GM19455 (cell line): ENCODE measurements around the gene RSAD1.

ENCODE experiments used
- ATAC-seq: cut with Tn5 transposase; IDR thresholded peaks from one replicate; pipeline ENCODE4 v1.9.1; 2021; ENCODE audit not compliant: unreplicated experiment

The RSAD1 gene

GRCh38 chr17:50517011-50517410, 38.4 kb downstream of the RSAD1 start:
- ATAC-seq: no peak

GRCh38 chr17:50517504-50518383, 39.1 kb downstream of the RSAD1 start:
- no peak for ATAC-seq

GRCh38 chr17:50518384-50519023, 39.8 kb downstream of the RSAD1 start:
- ATAC-seq: no peak

- ATAC-seq: no peak
These were observed 40.6 kb downstream of the RSAD1 start for GRCh38 chr17:50519141-50519834.

DNA sequence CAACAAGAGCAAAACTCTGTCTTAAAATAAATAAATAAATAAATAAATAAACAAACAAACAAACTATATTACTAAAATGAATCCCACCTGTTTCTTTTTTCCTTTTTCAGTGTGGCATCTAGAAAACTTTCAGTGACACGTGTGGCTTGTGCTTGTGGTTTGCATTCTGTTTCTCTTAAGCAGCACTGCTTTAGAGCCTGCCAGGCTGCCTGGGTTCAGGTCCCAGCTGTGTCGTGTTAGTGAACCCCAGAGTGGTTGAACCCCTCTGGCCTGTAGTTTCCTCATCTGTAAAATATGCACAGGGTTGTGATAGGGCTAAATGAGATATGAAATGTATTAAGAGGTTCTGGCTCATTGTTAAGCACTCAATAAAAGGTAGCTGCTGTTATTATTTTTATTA, 41.8 kb downstream of the RSAD1 start:
- no peak for ATAC-seq

GRCh38 chr17:50521514-50521913, 42.9 kb downstream of the RSAD1 start:
- ATAC-seq: no peak

DNA sequence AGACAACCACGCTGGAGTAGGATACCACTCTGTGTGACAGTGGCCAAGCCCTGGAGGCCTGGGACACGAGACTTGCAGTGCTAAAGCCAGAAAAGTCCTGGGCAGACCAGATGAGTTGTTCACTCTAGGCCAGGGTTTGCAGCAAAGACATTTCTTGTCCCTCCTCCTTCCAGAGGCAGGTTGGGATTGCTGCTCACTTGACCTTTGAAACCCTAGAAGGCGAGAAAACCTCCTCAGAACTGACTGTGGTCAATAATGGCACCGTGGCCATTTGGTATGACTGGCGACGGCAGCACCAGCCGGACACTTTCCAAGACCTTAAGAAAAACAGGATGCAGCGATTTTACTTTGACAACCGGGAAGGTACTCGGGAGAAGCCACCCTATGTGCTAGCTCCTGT, 44.1 kb downstream of the RSAD1 start:
- ATAC-seq: no peak

DNA sequence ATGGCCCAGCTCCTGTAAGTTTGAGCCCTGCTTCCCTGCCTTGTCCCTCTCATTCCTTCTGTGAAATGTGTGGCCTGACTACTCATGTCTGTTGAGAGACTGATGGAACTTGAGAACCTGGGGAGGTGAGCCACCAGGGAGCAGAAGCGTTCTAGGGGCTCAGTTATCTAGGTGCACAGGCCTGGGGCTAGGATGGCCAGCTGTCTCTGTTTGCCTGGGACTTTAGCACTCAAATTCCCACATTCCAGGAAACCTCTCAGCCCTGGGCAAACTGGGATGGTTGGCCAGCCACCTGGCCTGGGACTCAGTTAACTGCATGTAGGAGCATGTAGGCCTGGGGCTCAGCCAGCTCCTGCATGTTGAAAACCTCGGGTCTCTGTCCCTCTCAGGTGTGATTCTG, 44.5 kb downstream of the RSAD1 start:
- ATAC-seq: no peak

DNA sequence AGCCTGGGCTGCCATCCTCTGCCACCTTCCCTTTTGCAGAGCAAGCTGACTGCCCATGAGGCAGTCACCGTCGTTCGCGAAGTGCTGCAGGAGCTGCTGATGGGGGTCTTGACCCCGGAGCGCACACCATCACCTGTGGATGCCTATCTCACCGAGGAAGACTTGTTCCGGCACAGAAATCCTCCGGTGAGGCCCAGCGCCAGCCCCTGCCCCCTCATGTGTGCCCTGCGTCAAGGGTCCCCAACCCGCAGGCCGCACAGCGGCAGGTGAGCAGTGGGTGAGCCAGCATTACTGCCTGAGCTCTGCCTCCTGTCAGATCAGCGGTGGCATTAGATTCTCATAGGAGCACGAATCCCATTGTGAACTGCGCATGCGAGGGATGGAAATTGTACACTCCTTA, 46.2 kb downstream of the RSAD1 start:
- ATAC-seq: no peak

DNA sequence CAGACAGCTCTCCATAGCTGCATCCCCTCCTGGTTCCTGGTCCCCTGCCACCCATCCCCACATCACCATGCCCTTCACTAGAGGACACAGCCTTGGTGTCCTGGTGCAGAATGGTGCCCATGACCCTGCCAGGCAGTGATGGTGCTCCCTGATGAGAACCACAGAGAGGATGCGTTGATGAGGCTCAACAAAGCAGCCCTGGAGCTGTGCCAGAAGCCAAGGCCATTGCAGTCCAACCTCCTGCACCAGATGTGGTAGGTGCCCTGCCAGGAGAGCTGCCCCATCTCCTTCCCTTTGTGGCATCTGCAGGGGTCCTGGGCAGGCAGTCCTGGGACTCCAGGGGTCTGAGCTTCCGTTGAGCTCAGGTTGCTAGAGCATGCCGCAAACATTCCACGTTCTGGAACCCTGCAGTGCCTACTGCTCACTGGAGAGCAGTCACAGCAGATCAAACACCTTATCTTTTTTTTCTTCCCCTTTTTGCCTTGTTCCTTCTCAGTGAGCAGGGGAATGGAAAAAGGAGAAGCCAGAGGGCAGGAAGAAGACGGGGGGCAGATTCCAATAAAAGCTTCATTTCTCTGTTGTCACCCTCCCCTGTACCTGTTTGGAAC, 48.6 kb downstream of the RSAD1 start:
- no peak for ATAC-seq

DNA sequence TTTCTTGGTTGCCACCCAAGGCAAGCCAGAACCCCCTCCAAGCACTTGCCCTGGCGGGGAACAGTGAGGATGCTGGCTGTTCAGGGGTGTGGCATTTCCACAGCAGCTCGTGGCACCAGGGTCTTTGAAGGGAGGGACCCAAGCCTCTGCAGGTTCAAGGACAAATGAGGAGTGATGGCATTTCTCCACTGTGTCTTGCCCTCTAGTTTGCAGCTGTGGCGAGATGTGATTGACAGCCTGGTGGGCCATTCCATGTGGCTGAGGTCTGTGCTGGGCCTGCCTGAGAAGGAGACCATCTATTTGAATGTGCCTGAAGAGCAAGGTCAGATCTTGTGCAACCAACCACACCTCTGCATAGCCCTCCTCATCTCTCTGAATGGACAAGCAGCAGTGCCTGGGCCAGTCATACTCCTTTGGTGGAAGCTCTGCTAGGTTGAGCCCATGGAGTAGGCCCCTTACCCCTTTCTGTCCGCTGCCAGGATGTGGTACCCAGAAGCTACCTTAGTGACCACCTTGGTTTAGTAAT, 49.4 kb downstream of the RSAD1 start:
- no peak for ATAC-seq

- no peak for ATAC-seq
These were observed 51.2 kb downstream of the RSAD1 start for GRCh38 chr17:50529849-50530248.

- ATAC-seq: no peak
These were observed 52.9 kb downstream of the RSAD1 start for GRCh38 chr17:50531428-50532025.

DNA sequence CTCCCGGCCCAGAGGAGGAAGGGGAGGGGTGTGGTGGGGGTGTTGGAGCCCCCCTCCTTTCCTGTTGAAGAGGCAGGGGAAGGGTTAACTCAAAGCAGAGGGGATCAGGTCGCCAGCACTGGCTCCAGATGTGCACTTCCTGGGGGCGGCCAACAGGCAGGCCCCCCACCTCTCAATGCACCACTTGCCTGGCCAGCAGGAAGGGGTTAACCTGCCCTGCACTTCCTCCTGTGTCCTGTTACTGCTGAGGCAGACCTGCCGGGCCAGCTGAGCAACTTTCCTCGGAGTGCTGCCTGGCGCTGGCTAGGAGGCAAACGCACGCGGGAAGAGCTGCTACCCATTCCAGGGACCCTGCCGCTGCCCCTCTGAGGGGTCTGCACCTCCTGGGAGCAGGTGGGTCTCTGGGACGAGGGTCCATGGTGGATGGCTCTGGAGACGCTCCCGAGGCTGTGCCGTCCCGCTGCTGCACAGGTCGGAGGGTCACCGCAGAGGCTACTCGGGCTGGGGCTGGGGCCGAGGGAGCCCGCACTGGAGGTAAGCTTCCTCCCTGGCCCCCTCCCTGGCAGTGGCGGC, 53.9 kb downstream of the RSAD1 start, which contains the start of gene EPN3:
Gene EPN3 (plus strand): TSS at position 284 of the 573 bp plus-strand sequence. CDS start 3,822 bp downstream, outside the sequence.
- ATAC-seq: no peak

DNA sequence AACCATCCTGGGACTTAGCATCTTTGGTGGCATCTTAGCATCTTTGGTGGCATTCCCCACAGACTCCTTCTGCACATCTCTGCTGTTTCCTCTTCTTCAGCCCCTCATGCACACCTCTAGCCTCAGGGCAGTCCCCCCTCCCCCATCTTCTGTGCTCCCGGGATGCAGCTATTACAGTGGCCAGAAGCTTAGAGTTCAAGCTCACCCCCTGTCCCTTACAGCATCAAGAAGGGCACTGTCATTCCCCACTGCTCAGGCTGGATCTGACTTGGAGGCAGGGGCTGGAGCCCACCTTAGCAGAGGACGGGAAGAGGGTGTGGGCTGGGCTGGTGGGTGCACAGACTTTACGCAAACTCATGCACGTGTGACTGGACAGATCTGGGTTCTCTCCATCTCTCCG, 54.5 kb downstream of the RSAD1 start:
- ATAC-seq: no peak

DNA sequence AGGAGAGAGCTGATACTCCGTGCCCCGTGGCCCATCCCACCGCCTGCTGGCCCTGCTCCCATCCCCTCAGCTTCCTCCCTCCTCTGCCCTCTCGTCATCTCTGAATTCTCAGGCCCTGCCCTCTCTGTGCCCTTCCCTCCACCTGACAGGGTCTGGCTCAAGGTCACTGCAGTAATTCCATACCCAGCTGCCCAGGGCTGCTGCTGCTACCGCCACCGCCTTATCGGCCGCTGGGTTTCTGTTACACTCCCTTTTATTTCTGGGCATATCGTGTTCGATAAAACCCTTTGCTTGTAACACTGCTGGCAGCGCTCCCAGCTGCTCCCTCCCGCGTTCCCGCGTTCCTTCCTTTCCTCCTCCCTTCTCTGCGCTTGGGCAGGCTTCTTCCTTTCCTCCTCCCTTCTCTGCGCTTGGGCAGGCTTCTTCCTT, 55.1 kb downstream of the RSAD1 start:
- no peak for ATAC-seq

DNA sequence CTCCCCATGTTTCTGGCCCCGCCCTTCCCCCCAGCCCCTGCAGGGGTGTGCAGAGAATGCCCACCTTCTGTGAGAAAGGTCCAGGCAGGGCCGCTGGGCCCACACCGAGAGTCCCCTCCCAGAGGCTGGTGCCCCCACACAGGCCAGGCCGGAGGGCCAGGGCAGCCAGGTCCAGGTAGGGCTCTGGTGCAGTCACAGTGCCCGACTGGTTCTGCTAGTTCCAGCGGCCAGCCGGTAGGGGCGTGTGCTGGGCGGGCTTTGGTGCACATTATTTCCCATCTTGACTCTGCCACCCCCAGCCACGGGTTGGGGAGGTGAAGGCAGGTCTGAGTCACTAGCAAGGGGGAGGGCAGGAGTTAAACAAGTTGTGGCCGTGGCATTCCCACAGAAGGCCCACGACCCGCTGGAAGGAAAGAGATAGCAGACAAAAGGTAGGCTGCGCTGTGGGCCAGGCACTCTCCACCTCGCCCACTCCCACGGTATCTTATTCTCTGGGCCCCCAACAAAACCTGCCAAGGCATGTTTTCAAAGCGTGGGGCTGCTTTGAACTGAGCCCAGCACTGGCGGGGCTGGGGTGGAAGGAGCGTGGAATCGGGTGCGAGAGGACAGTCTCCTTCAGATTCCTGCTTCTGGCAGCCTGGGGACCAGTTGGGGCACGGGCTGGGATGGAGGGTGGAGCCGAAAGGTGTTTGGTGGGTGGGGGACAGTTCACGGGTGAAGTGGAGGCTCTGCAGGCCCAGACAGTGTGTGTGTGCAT, 55.7 kb downstream of the RSAD1 start:
- no peak for ATAC-seq

DNA sequence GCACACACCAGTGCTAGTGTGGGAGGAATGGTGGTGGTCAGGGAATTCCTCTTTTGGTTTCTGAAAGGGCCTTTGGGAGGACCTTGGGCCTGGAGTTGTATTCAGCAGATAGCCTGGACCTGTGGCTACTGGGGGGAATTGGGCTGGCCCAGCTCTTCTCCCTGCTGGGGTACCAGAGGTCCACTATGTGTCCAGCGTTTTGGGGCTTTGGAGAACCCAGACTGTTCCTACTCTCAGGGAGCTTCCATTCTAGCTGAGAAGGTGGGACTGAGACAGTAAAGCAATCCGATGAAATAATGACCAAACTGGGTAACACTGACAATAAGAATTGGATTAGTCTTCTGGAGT, 56.3 kb downstream of the RSAD1 start:
- ATAC-seq: no peak

- ATAC-seq: no peak
These were observed 56.7 kb downstream of the RSAD1 start for GRCh38 chr17:50535407-50535806.
